GM12865 (cell line): Measurements from ENCODE around the gene ZFAND3.

Experiments used
- DNase-seq: peaks from one replicate; pipeline ENCODE4 v3.0.0; 2010; ENCODE audit warnings: low read depth
- H3K4me3 ChIP-seq: 2 replicates; pipeline ENCODE4 v1.5.1; 2011; ENCODE audit warnings: mild to moderate bottlenecking, low read depth, low read length, control low read depth
- TF ChIP-seq, protein P1 (sequence below): IDR thresholded peaks from 2 replicates; pipeline ENCODE4 v1.5.1; 2011; ENCODE audit warnings: low read length, control low read depth, low read depth, inconsistent platforms; ENCODE audit not compliant: insufficient read depth; ENCODE audit errors: missing control alignments

ZFAND3 gene

DNA sequence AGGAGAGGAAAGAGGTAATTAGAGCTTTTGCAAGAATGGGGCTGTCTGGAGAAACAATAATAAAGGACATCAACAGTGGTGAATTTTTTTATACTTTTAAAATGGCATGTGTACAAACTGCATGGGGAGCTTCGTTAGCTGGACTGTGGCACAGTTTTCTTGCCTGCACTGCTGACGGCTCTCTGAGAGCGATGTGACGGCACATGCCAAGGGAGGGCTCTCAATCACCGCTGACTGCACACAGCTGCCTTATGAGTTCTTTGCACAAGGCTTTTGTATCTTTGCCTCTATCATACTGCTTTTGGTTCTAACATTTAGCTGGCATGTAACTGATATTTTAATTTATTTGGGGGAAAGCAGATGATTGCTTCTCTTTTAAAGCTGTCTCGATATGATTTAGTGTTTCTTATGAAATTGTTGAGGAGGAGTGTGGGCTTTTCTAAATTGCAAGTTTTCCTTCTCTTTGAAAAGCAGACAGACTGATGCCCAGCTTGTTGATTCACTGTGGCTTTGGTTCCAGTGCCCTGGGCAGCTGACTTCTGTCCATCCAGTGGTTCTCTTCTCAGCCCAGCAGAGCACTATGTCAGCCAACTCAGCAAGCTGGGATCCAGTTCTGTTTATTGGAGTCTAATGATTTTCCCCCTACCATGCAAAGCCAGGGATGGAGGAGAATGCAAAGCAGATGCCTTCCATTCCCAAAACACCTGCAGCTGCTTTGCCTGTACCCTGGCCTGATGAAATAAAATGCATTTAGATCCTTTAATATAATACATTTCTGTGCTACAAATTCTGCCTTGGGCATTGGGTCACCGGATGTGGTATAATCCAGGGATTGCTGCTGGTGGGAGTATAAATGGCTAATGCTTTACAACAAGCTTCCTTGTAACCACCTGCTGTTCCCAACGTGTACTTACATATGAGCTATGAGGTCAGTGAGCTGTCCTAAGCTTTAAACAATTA lies 323.9 kb downstream of the ZFAND3 start:
- TF ChIP-seq, protein P1, sequence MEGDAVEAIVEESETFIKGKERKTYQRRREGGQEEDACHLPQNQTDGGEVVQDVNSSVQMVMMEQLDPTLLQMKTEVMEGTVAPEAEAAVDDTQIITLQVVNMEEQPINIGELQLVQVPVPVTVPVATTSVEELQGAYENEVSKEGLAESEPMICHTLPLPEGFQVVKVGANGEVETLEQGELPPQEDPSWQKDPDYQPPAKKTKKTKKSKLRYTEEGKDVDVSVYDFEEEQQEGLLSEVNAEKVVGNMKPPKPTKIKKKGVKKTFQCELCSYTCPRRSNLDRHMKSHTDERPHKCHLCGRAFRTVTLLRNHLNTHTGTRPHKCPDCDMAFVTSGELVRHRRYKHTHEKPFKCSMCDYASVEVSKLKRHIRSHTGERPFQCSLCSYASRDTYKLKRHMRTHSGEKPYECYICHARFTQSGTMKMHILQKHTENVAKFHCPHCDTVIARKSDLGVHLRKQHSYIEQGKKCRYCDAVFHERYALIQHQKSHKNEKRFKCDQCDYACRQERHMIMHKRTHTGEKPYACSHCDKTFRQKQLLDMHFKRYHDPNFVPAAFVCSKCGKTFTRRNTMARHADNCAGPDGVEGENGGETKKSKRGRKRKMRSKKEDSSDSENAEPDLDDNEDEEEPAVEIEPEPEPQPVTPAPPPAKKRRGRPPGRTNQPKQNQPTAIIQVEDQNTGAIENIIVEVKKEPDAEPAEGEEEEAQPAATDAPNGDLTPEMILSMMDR, result no peak

DNA sequence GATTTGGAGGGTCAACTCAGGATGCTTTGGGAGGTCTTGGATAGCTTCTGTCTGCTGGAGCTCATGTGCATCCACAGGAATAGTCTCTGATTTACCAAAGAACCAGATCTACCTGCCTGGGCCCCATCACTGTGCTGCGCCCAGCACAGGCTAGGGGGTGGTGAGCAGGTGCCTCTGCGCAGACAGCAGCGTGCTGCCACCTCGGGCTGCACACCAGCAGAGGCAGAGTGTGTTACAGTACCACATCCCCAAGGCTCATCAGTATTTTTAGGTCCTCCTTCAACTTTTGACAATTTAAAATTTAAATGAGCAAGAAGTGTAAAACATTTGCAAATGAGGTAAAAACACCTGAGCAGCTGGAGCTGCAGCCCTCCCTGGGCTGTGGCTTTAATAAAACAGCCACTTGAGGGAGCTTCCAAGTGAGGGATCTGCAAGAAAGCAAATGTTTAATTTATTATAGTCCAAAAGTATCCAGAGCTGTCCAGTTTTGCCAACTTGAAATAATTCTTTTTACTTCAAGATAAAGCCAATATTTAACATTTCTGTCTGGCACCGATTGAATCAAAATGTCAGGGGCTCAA lies 324.9 kb downstream of the ZFAND3 start:
- no peak for DNase-seq
- TF ChIP-seq, protein P1, result no peak
- no peak overlapping the region for H3K4me3 ChIP-seq

More for the DNA sequence above, 323.9 kb downstream of the ZFAND3 start:
- no peak overlapping the region for H3K4me3 ChIP-seq
- DNase-seq, result no peak

DNA sequence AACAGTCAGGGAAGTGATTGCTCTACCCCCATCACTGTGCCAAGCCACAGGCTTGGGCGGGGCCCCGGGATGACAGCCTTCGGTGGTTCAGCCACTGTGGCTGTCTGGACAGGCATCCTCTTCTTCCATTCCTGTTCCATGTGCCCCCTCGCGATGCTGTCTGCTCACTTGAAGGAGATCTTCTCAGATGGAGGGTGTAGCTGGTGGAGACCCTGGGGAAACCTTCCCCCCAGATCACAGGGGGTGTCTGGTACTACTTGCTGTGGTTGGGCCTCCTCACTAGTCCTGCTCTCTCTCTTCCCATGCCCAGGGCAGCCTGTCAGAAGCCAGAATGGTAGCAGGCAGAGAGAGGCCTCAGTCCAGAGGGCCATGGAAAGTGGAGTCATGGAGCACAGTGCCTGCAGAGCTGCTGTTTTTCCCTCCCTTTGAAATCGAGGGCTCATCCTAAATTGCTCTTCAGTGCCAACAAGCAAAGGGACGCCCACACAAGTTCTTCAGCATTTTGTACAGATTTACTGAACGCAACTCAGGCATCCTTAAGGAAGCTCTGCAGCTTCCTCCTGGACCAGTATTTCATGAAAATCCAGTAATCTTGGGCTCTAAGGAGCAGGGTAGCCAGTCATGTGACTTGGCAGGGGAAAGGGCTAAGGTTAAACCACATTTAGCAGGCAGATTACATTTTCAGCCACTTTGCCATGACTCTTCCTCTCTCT lies 326.6 kb downstream of the ZFAND3 start:
- TF ChIP-seq, protein P1, result no peak
- H3K4me3 ChIP-seq, result no peak overlapping the region
- no peak for DNase-seq

DNA sequence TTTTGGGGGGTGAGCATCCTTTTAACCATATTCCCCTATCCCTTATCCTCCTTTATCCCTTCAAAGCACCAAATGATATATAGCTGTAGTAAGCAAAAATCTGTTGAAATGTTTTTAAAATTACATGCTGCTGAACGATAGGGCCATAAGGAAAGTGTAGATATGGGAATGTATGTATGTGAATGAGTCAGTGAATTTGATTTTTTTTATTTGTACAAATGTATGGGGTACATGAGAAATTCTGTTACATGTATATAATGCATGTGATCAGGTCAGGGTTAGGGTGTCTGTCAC lies 327.2 kb downstream of the ZFAND3 start:
- H3K4me3 ChIP-seq, result no peak overlapping the region
- no peak for DNase-seq
- TF ChIP-seq, protein P1, result no peak

DNA sequence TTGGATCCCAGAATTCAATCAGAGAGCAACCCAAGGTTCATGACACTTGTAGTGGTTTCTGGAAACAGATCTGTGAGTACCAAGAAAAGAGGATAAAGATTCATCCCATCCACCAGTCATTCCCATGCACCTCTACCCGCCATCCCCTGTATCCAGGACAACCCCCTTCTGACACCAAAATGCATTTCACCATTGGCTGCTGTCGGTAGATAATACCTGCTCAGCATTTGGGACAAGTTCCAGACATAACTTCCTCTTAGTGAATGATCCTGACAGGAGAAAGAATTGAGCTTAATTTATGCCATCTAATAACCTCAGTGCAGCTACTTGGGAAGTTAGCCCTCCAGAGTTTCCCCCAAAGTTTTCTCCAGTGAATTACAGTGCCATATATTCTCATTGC lies 329.1 kb downstream of the ZFAND3 start:
- TF ChIP-seq, protein P1, result no peak
- DNase-seq, result no peak
- no peak overlapping the region for H3K4me3 ChIP-seq

DNA sequence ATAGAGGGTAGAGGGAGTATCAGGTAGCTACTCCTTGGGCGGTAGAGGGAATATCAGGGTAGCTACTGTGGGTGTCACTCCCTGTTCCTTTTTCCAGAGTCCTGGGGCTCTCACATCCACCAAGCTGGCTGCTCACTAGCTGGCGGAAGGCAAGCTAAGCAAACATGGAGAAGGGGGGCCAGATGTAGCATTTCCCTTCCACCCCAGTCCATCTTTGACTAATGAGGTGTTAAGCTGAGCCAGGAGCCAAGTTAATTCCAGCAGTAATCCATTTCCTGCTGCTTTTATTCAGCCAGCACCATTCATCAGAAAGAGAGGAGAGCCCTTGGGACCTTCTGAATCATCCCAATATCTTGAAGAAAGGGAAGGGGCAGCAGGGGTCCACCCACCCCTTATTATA lies 330.0 kb downstream of the ZFAND3 start:
- TF ChIP-seq, protein P1, result no peak
- no peak for DNase-seq
- no peak overlapping the region for H3K4me3 ChIP-seq
